T-helper 2 cell treated with Interferon-gamma antibody and Interleukin-4, amounts not matched to agents 100 ng/mL and 5 ng/mL, for 36 hours (primary cell): ENCODE data around the gene C21orf91. TPM values are rescaled to one million over a fixed set of nuclear protein-coding genes. Genes with fewer than 3 reads are reported as not detected.
"Not testable (repeated sequence)": the region's sequence is repeated elsewhere in the genome, so short reads cannot be mapped to it uniquely, and the experiment has no call there.

ENCODE experiments used
- intact Hi-C: fragments of 100-400 bp; cut with micrococcal nuclease; formaldehyde crosslinking; loops from one replicate; pipeline ENCODE4 v1.15.1; 2023
- total RNA-seq: library from RNA; stranded (reverse); gene quantifications from 2 replicates; pipeline ENCODE4 v1.2.3, GENCODE V29; 2022

The C21orf91 gene
- total RNA-seq, 1 donor from 2014 or later = 45.6 TPM

DNA sequence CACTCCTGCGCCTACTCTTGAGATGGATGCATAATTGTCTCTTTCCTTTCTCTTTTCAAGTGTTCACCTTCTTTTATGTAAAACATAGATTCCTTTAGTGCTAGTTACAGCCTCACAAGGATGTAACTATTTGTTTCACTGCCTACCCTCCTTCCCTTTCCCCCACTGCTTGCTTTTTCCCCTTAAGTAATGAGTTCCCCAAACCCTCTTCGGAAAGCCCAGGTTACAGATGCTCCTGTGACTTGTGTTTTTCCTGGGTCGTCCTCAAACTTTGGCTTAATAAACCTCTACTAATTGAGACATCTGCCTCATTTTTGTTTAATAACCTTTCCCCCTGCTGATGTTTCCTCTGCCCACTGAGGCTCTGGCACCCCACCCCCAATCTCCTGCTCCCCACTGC is 39.2 kb downstream of the C21orf91 start:
- intact Hi-C loops = loop anchor here (5.0 kb wide), 1 partner anchor 88 kb away; no protein-coding TSS in a partner anchor

DNA sequence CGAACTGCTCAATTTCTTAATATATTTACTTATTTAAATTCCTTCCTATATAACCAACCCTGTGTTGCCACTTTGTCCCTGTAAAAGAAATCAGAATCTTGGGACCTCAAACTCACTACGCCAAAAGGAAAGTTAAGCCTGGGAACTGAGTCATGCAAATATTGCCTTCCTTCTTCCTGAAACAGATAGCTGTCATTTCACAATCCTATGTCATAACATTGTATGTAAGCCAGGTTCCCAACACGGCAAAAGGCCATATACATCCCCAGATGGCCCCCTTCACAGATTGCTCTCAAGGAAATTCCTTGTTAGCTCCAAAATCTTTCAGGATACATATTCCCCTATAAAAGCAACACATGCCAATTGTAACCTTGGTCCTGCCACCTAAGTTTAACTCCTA is 39.7 kb downstream of the C21orf91 start:
- intact Hi-C loops = no loop called here

- intact Hi-C loops = no loop called here
Measured at GRCh38 chr21:17777072-17777765, 41.9 kb downstream of the C21orf91 start.

- intact Hi-C loops = no loop called here
Measured at GRCh38 chr21:17775431-17776126, 43.6 kb downstream of the C21orf91 start.

GRCh38 chr21:17775021-17775420 is 44.1 kb downstream of the C21orf91 start:
- intact Hi-C loops = not testable (repeated sequence)

- intact Hi-C loops = no loop called here
Measured at GRCh38 chr21:17769447-17769845, 49.7 kb downstream of the C21orf91 start.

GRCh38 chr21:17768840-17769446 is 50.2 kb downstream of the C21orf91 start:
- intact Hi-C loops = no loop called here

DNA sequence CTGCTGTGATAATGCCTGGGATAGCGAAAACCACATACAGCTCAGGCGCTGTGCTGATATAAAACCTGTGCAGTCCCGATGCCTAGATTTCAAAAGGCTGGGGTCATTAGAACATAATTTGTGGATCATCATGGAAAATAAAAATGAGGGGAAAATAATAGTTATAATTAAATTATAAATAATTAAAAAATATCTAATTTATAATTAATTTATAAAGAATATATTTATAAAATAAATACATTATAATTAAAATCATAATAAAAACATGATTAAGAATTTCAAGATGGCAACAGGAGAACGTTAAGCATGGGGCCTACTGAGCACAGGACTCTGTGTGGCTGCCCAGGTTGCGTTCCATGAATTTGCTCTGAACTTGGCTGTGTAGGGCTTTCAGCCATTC is 53.9 kb downstream of the C21orf91 start:
- intact Hi-C loops = no loop called here

DNA sequence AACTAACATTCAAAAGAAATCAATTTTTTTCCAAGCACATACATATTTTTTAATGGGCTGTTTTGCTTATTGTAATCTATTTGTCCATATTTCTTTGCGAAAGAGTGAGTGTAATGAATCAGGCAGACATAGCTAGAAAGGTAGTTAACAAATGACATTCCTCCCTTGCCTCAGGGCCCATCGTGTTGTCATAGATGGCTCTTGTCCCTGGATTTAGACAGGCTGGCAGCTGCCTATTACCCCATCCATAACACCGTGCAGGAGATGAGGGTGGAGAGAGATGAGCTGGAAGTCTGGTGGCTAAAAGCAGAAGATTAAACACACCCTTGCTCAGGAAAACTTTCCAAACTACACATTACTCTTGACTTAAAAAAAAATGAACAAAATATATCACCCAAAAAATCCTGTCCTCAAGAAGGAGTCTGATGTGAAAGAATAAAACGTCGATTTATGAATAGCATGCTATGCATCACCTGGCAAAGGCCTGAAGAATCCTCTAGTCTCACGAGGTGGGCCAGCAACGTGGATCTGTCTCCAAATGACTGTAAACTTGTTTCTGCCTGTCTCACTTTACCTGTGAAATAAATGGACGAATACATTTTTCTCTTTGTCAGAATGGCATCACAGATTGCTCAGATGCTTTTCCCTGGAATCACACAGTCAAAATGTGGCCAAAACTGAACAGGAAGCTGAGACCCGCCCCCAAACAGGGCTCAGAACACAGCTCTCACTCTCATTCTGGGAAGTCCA is 55.7 kb downstream of the C21orf91 start:
- intact Hi-C loops = no loop called here

DNA sequence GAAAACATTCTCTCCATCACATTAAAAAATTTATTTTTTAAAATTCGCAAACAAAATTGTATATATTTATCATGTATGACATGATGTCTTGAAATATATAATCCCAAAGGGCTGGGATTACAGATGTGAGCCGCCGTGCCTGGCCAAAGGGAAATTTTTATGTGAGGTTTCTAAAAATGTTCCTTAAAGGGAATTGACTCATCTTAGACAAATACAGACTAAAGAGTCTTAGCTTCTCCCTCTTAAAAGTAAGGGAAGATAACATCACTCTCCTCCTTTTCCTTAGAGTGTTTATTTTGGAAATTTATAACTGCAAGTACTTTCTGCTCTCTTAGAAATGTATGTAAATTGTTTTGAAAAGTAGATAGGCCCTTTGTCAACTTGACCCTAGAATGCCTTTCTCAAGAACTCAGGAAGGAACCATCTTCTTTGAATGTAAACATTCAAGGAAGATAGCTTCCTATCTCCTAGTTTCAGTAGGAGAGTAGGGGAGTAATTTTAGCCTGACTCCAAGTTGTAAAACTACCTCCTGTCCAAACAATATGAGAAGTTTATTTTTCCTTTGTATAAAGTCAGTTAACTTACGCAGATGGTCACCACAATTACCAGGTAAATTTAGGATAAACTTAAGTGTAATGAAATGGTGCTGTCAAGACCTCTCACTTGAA is 59.5 kb downstream of the C21orf91 start:
- intact Hi-C loops = no loop called here

GRCh38 chr21:17758683-17759082 is 60.5 kb downstream of the C21orf91 start:
- intact Hi-C loops = no loop called here

DNA sequence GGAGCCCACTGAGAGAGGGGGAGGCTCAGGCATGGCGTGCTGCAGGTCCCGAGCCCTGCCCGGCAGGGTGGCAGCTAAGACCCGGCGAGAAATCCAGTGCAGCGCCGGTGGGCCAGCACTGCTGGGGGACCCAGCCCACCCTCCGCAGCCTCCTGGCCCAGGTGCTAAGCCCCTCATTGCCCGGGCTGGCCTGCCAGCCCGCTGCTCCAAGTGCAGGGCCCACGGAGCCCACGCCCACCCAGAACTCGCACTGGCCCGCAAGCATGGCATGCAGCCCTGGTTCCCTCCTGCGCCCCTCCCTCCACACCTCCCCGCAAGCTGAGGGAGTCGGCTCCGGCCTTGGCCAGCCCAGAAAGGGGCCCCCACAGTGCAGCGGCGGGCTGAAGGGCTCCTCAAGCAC is 61.5 kb downstream of the C21orf91 start:
- intact Hi-C loops = no loop called here

DNA sequence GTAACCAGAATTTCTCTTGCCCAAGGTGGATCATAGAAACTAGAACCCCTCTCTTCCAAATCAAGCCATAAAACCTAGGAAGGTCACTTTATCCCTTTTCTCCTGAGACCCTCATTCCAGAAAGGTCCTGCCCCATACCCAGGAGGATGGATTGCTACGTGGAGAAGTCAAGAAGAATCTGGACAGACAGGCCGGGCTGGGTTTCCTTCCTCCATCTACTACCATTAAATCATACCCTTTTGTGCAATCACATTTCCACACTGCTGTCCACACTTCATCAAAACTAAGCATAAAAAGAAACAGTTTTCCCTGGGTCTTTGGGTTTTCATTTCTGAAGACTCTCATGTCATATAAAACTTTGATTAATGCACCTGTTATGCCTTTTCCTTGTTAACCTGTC is 65.4 kb downstream of the C21orf91 start:
- intact Hi-C loops = no loop called here

- intact Hi-C loops = no loop called here
Measured at GRCh38 chr21:17752171-17752570, 67.0 kb downstream of the C21orf91 start.

- intact Hi-C loops = no loop called here
Measured at GRCh38 chr21:17746920-17747319, 72.2 kb downstream of the C21orf91 start.

DNA sequence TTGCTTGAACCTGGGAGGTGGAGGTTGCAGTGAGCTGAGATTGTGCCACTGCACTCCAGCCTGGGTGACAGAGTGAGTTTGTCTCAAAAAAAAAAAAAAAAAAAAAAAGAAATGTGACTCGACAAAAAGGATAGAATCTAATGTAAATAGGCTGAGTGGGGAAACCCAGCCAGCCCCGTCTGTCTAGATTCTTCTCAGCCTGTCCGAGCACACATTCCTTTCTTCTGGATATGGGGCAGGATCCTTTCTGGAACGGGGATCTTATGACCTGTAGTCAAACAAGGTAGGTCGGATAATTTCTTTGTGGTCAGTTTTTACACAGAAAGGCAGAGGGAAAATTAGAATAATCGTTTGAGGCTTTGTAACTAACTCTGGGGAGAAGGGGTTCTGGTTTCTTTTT is 74.1 kb downstream of the C21orf91 start:
- intact Hi-C loops = no loop called here

GRCh38 chr21:17742940-17743592 is 76.1 kb downstream of the C21orf91 start:
- intact Hi-C loops = no loop called here

DNA sequence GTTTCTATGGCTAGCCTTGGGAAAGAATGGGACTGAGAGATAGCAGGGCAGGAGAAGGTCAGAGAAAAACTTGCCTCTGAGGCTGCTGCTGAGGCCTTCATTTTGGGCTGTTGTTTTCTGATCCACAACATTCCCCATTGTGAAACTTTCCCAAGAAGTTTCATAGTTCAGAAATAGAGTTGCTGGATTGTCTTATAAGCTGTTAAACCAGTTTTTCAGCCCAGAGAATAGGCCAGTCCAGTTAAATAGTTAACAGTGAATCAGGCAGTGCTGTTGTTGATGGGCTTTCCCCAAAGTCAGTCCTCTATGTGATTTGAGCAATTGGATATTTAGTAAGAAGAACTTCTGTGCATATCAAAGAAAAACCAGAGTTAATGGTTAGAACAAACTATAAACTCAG is 77.0 kb downstream of the C21orf91 start:
- intact Hi-C loops = no loop called here
